GM12875 (cell line): ENCODE measurements around the gene CHMP4B.
"Not testable (repeated sequence)": the region's sequence is repeated elsewhere in the genome, so short reads cannot be mapped to it uniquely, and the experiment has no call there.

Experiments used
- H3K4me3 ChIP-seq: one replicate; pipeline ENCODE4 v1.5.1; 2011; ENCODE audit warnings: low read depth, low read length, control low read depth
- CTCF ChIP-seq: IDR thresholded peaks from 2 replicates; pipeline ENCODE4 v1.5.1; 2011; ENCODE audit warnings: low read depth, mild to moderate bottlenecking, control low read depth, inconsistent platforms, low read length, moderate library complexity, borderline replicate concordance; ENCODE audit not compliant: insufficient read depth

CHMP4B gene

GRCh38 chr20:33789858-33790182, 21.3 kb upstream of the CHMP4B start:
- no peak for TF ChIP-seq CTCF

DNA sequence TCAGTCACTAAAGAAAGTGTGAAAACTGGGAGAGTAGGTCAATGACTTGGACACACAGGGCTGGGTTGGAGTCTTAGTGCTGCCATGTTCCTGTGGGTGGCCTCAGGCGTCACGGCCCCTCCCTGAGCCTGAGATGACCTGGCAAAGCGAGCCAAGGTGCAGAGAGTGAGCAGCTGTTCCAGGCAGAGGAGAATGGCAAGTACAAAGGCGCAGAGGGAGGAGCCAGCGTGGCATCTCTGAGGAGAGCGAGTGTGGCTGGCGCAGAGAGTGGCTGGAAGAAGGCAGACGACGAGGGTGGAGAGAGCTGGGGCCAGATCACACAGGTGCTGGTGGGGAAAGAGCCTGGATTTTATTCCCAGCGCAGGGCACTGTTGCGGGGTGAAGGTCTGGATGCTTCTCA, 20.6 kb upstream of the CHMP4B start:
- H3K4me3 ChIP-seq = no peak overlapping the region
- no peak for TF ChIP-seq CTCF

More at GRCh38 chr20:33789858-33790182, 21.3 kb upstream of the CHMP4B start:
- no peak overlapping the region for H3K4me3 ChIP-seq

- TF ChIP-seq CTCF = no peak
These were observed 20.1 kb upstream of the CHMP4B start for GRCh38 chr20:33791021-33791420.

GRCh38 chr20:33791540-33791939, 19.6 kb upstream of the CHMP4B start:
- TF ChIP-seq CTCF = no peak

More at GRCh38 chr20:33791021-33791420, 20.1 kb upstream of the CHMP4B start:
- H3K4me3 ChIP-seq = no peak overlapping the region

GRCh38 chr20:33791959-33792597, 19.1 kb upstream of the CHMP4B start:
- no peak overlapping the region for H3K4me3 ChIP-seq
- TF ChIP-seq CTCF = peak; percentile 77

More at GRCh38 chr20:33791540-33791939, 19.6 kb upstream of the CHMP4B start:
- no peak overlapping the region for H3K4me3 ChIP-seq

- not testable (repeated sequence) for H3K4me3 ChIP-seq
These were observed 18.6 kb upstream of the CHMP4B start for GRCh38 chr20:33792598-33792989.

DNA sequence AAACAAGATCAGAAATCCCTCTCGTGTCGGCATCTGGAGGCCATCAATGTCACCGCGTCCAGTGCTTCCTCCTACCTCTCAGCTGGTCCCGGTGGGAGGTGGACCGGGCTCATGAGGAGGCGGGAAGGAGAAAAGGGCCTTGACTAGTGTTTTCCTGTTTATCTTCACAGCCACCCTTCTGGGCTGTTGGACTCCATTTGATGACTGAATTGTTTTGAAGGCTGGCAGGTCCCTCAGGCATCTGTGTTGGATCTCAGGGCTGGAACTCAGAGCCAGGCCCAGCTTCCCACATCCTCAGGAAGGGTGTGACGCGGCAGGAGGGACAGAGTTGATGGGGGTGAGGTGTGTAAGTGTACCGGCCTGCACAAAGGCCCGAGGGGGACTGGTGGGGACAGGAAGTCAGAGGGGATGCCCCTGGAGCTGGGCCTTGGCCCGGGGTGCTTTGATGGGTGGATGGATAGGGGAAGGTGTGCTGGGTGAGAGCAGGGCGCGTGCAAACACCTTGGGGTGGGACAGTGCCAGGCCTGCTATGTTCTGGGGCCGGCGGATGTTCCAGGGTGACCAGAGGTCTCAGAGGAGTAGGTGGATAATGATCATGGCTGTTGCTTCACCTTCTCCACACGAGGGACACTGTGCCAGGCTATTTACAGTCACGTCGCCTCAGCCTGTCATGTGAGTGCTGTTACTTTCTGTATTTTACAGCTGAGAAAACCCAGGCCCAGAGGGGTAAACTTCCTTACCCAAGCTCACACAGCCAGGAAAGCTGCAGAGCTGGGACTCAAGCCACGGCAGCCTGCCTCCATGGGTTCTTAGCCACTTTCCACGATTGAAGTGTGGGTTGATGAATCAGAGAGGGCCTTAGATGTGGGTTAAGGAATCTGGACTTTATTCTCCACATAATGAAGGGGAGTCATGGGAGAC, 17.9 kb upstream of the CHMP4B start:
- TF ChIP-seq CTCF = no peak
- no peak overlapping the region for H3K4me3 ChIP-seq
